Activated CD8-positive, alpha-beta memory T cell treated with anti-CD3 and anti-CD28 coated beads, Interleukin-2, amount 10 ng/mL, durations not matched to agents 7 days and 5 days (primary cell): ENCODE measurements around the gene SLC16A10. TPM values are rescaled to one million over a fixed set of nuclear protein-coding genes. Genes with fewer than 3 reads are reported as not detected.
"Not testable (repeated sequence)": the region's sequence is repeated elsewhere in the genome, so short reads cannot be mapped to it uniquely, and the experiment has no call there.

Experiments used
- ATAC-seq: fragments of 150-1000 bp; cut with Tn5 transposase; one replicate; pipeline ENCODE4 v1.10.0; 2021; ENCODE audit warnings: moderate library complexity
- CTCF ChIA-PET: fragments of 350-600 bp; sonication (Branson Sonifier 250); formaldehyde crosslinking; loops from one replicate; lab custom pipeline; 2021; ENCODE audit warnings: antibody characterized with exemption; lab: Charles Lee
- DNase-seq: peaks from one replicate; pipeline ENCODE4 v3.0.0-alpha.2; 2020
- H3K27ac Mint-ChIP-seq: one replicate; pipeline ENCODE4 v1.8.0; 2021; ENCODE audit warnings: mild to moderate bottlenecking, mixed read lengths
- H3K27me3 Mint-ChIP-seq: one replicate; pipeline ENCODE4 v1.8.0; 2021; ENCODE audit warnings: mixed read lengths
- H3K36me3 Mint-ChIP-seq: one replicate; pipeline ENCODE4 v1.8.0; 2021; ENCODE audit warnings: mild to moderate bottlenecking, mixed read lengths
- H3K4me1 Mint-ChIP-seq: one replicate; pipeline ENCODE4 v1.8.0; 2021; ENCODE audit warnings: mixed read lengths
- H3K4me3 Mint-ChIP-seq: one replicate; pipeline ENCODE4 v1.8.0; 2021; ENCODE audit warnings: mild to moderate bottlenecking, moderate library complexity, mixed read lengths
- H3K9me3 Mint-ChIP-seq: one replicate; pipeline ENCODE4 v1.8.0; 2022; ENCODE audit warnings: low read depth, mixed read lengths
- total RNA-seq, 2 experiments: library from RNA; stranded (reverse); gene quantifications; one replicate each; pipeline ENCODE4 v1.2.3, GENCODE V29; 2021

Gene SLC16A10
- total RNA-seq, 2 experiments from 2014 or later, result 2.4 to 4.8 TPM

- ATAC-seq, result no peak
- Mint-ChIP-seq H3K27ac (no peak overlapping the region), H3K4me1 (no peaks in the 10 kb centered on the region), H3K36me3 (no peaks in the 10 kb centered on the region), H3K4me3 (no peak overlapping the region), H3K27me3 (peaks cover 6% of the 10 kb centered on the region), H3K9me3 (no peaks in the 10 kb centered on the region)
- DNase-seq, result no peak
- CTCF ChIA-PET, result interaction anchor here (1.2 to 1.6 kb wide), 2 partner anchors 10 to 21 kb away, joined by 3 to 4 read pairs; a partner anchor contains a TSS
Observed at GRCh38 chr6:111237852-111238251, 150.5 kb downstream of the SLC16A10 start.

GRCh38 chr6:111238464-111239119 is 151.3 kb downstream of the SLC16A10 start:
- no peak for DNase-seq
- peaks cover 10% of the 10 kb centered on the region for H3K27me3 Mint-ChIP-seq
- CTCF ChIA-PET, result interaction anchor here (1.2 to 1.6 kb wide), 2 partner anchors 11 to 20 kb away, joined by 3 to 4 read pairs; a partner anchor contains a TSS
- no peak for ATAC-seq
- H3K4me3 Mint-ChIP-seq, result no peak overlapping the region
- no peaks in the 10 kb centered on the region for H3K36me3 Mint-ChIP-seq
- no peaks in the 10 kb centered on the region for H3K9me3 Mint-ChIP-seq
- H3K4me1 Mint-ChIP-seq, result no peaks in the 10 kb centered on the region
- no peak overlapping the region for H3K27ac Mint-ChIP-seq

GRCh38 chr6:111239461-111239860 is 152.2 kb downstream of the SLC16A10 start:
- CTCF ChIA-PET, result interaction anchor here (1.2 kb wide), 1 partner anchor 19 kb away, joined by 3 read pairs; a partner anchor contains a TSS
- Mint-ChIP-seq H3K27me3 (peaks cover 12% of the 10 kb centered on the region), H3K27ac (no peak overlapping the region), H3K4me3 (no peak overlapping the region), H3K36me3 (no peaks in the 10 kb centered on the region), H3K9me3 (no peaks in the 10 kb centered on the region), H3K4me1 (no peaks in the 10 kb centered on the region)
- ATAC-seq, result no peak
- DNase-seq, result no peak

GRCh38 chr6:111242452-111242851 is 155.1 kb downstream of the SLC16A10 start:
- ATAC-seq (no peak), DNase-seq (no peak)
- Mint-ChIP-seq H3K9me3 (no peaks in the 10 kb centered on the region), H3K27ac (no peak overlapping the region), H3K4me3 (no peak overlapping the region), H3K36me3 (no peaks in the 10 kb centered on the region), H3K27me3 (peaks cover 18% of the 10 kb centered on the region), H3K4me1 (no peaks in the 10 kb centered on the region)
- CTCF ChIA-PET, result no interaction called here

GRCh38 chr6:111243095-111243494 is 155.8 kb downstream of the SLC16A10 start:
- H3K4me1 Mint-ChIP-seq, result no peaks in the 10 kb centered on the region
- no peaks in the 10 kb centered on the region for H3K9me3 Mint-ChIP-seq
- no peak for DNase-seq
- CTCF ChIA-PET, result interaction anchor here (1.5 kb wide), 1 partner anchor 16 kb away, joined by 4 read pairs; a partner anchor contains a TSS
- H3K4me3 Mint-ChIP-seq, result no peak overlapping the region
- no peak overlapping the region for H3K27ac Mint-ChIP-seq
- no peak for ATAC-seq
- H3K27me3 Mint-ChIP-seq, result peaks cover 18% of the 10 kb centered on the region
- no peaks in the 10 kb centered on the region for H3K36me3 Mint-ChIP-seq

- Mint-ChIP-seq H3K4me1 (no peaks in the 10 kb centered on the region), H3K27ac (no peak overlapping the region), H3K9me3 (no peaks in the 10 kb centered on the region), H3K36me3 (no peaks in the 10 kb centered on the region), H3K4me3 (no peak overlapping the region), H3K27me3 (peaks cover 17% of the 10 kb centered on the region)
- CTCF ChIA-PET, result interaction anchor here (3.2 kb wide), 1 partner anchor 10 kb away, joined by 16 read pairs; a partner anchor contains a TSS
- DNase-seq (no peak), ATAC-seq (no peak)
Observed at GRCh38 chr6:111248789-111249188, 161.5 kb downstream of the SLC16A10 start.

GRCh38 chr6:111250791-111251354 is 163.6 kb downstream of the SLC16A10 start:
- CTCF ChIA-PET, result interaction anchor here (1.5 to 3.2 kb wide), 2 partner anchors 8 to 41 kb away, joined by 3 to 16 read pairs; a partner anchor contains a TSS
- no peak overlapping the region for H3K4me3 Mint-ChIP-seq

GRCh38 chr6:111252726-111253125 is 165.4 kb downstream of the SLC16A10 start:
- Mint-ChIP-seq H3K4me1 (peaks cover 2% of the 10 kb centered on the region), H3K27me3 (peaks cover 26% of the 10 kb centered on the region), H3K27ac (no peak overlapping the region), H3K4me3 (no peak overlapping the region), H3K36me3 (no peaks in the 10 kb centered on the region), H3K9me3 (no peaks in the 10 kb centered on the region)
- DNase-seq (no peak), ATAC-seq (no peak)
- CTCF ChIA-PET, result no interaction called here

More at GRCh38 chr6:111250791-111251354, 163.6 kb downstream of the SLC16A10 start:
- Mint-ChIP-seq H3K27ac (no peak overlapping the region), H3K27me3 (peaks cover 18% of the 10 kb centered on the region), H3K4me1 (peaks cover 2% of the 10 kb centered on the region), H3K36me3 (no peaks in the 10 kb centered on the region), H3K9me3 (no peaks in the 10 kb centered on the region)
- no peak for DNase-seq
- ATAC-seq, result no peak

GRCh38 chr6:111254004-111254778 is 166.9 kb downstream of the SLC16A10 start:
- DNase-seq (no peak), ATAC-seq (no peak)
- CTCF ChIA-PET, result interaction anchor here (0.6 kb wide), 1 partner anchor 743 kb away, joined by 3 read pairs; no protein-coding TSS in a partner anchor
- H3K27me3 Mint-ChIP-seq, result peaks cover 26% of the 10 kb centered on the region
- H3K27ac Mint-ChIP-seq, result no peak overlapping the region
- no peaks in the 10 kb centered on the region for H3K36me3 Mint-ChIP-seq
- H3K4me3 Mint-ChIP-seq, result no peak overlapping the region
- H3K9me3 Mint-ChIP-seq, result no peaks in the 10 kb centered on the region
- H3K4me1 Mint-ChIP-seq, result peaks cover 12% of the 10 kb centered on the region

- Mint-ChIP-seq H3K4me3 (no peak overlapping the region), H3K4me1 (peaks cover 12% of the 10 kb centered on the region), H3K9me3 (no peaks in the 10 kb centered on the region), H3K27me3 (peaks cover 26% of the 10 kb centered on the region), H3K36me3 (no peaks in the 10 kb centered on the region), H3K27ac (no peak overlapping the region)
- DNase-seq (no peak), ATAC-seq (no peak)
- CTCF ChIA-PET, result interaction anchor here (0.6 kb wide), 1 partner anchor 742 kb away, joined by 3 read pairs; no protein-coding TSS in a partner anchor
Observed at GRCh38 chr6:111254779-111255166, 167.5 kb downstream of the SLC16A10 start.

- H3K4me1 Mint-ChIP-seq, result peaks cover 20% of the 10 kb centered on the region
- H3K27me3 Mint-ChIP-seq, result peaks cover 26% of the 10 kb centered on the region
- ATAC-seq, H3K36me3 Mint-ChIP-seq, H3K27ac Mint-ChIP-seq, H3K4me3 Mint-ChIP-seq, DNase-seq, CTCF ChIA-PET, H3K9me3 Mint-ChIP-seq: not testable (repeated sequence)
Observed at GRCh38 chr6:111255838-111256237, 168.5 kb downstream of the SLC16A10 start.

- H3K4me1 Mint-ChIP-seq, result peaks cover 25% of the 10 kb centered on the region
- no peaks in the 10 kb centered on the region for H3K9me3 Mint-ChIP-seq
- H3K27ac Mint-ChIP-seq, result no peak overlapping the region
- H3K36me3 Mint-ChIP-seq, result no peaks in the 10 kb centered on the region
- no peak for ATAC-seq
- CTCF ChIA-PET, result interaction anchor here (0.6 to 1.1 kb wide), 4 partner anchors 222 to 411 kb away, joined by 3 to 7 read pairs (median 3); no protein-coding TSS in a partner anchor
- H3K4me3 Mint-ChIP-seq, result no peak overlapping the region
- peaks cover 26% of the 10 kb centered on the region for H3K27me3 Mint-ChIP-seq
- DNase-seq, result no peak
Observed at GRCh38 chr6:111256646-111257045, 169.3 kb downstream of the SLC16A10 start.

GRCh38 chr6:111258010-111258409 is 170.7 kb downstream of the SLC16A10 start:
- Mint-ChIP-seq H3K4me1 (peaks cover 30% of the 10 kb centered on the region), H3K27me3 (peaks cover 26% of the 10 kb centered on the region), H3K36me3 (peaks cover 3% of the 10 kb centered on the region), H3K4me3 (no peak overlapping the region), H3K9me3 (no peaks in the 10 kb centered on the region), H3K27ac (no peak overlapping the region)
- DNase-seq (no peak), ATAC-seq (no peak)
- CTCF ChIA-PET, result interaction anchor here (0.9 to 2.3 kb wide), 19 partner anchors 8 to 785 kb away, joined by 3 to 72 read pairs (median 6); partner anchors contain the start of genes CDK19, REV3L and TRAF3IP2
